ENCODE measurements around the gene MAFG. TPM values are rescaled to one million over a fixed set of nuclear protein-coding genes. Genes with fewer than 3 reads are reported as not detected.
A peak's percentile ranks its signal among the peaks of the same experiment; 100 is the strongest.

Gene MAFG
- total RNA-seq, 5 donors from 2014 or later (not counting 1 experiment from before 2014, with no cell fraction given): 10.6 to 24.8 (median 18.8) TPM

- peaks cover 17 to 39% of the 10 kb centered on the region in 2 donors for H3K36me3 ChIP-seq (ENCODE audit: control insufficient read depth in 2 of 2, extremely low read depth in 1 of 2, insufficient read depth in 1 of 2, low read length in 1 of 2)
- H3K9me3 ChIP-seq: no peaks in the 10 kb centered on the region
- Mint-ChIP-seq H3K4me3 (peak overlapping the region; percentile 7 to 57 (median 9)), H3K9me3 (no peaks in the 10 kb centered on the region), H3K36me3 (peaks cover 20% of the 10 kb centered on the region), H3K27me3 (peaks cover 8 to 14% of the 10 kb centered on the region in 2 donors), H3K27ac (no peak overlapping the region), H3K4me1 (peaks cover 6 to 8% (median 6%) of the 10 kb centered on the region in 3 donors)
- peaks cover 0 to 18% of the 10 kb centered on the region in 2 experiments for H3K4me1 ChIP-seq (ENCODE audit: control insufficient read depth in 1 of 2, extremely low read depth in 1 of 2, insufficient read depth in 2 of 2, low read length in 2 of 2)
- ATAC-seq (replicated peaks in 1 of 4) (peak in 3 of 4 experiments; percentile 4 to 32 (median 4)), DNase-seq (no peak)
- peaks cover 0 to 23% of the 10 kb centered on the region in 2 experiments for H3K27me3 ChIP-seq (replicated peaks in 1 of 2; ENCODE audit: control insufficient read depth in 2 of 2, extremely low read depth in 1 of 2, insufficient read depth in 2 of 2, low read length in 1 of 2)
- peak overlapping the region in 1 of 2 donors; percentile 3 for H3K4me3 ChIP-seq (ENCODE audit: control insufficient read depth in 1 of 2, extremely low read depth in 1 of 2, low read length in 1 of 2)
- ChIA-PET POLR2A (no interaction called here), CTCF (no interaction called here)
- 34% methylated on average over 13 of the region's 21 CpGs for WGBS (ENCODE audit: insufficient coverage)
- no peak overlapping the region for H3K27ac ChIP-seq (ENCODE audit: low read length)
These were observed 26.1 kb downstream of the MAFG start for GRCh38 chr17:81901167-81902022.

GRCh38 chr17:81900181-81900820 lies 27.2 kb downstream of the MAFG start:
- Mint-ChIP-seq H3K9me3 (no peaks in the 10 kb centered on the region), H3K4me3 (peak overlapping the region in 1 of 3 donors; percentile 57), H3K27ac (no peak overlapping the region), H3K27me3 (peaks cover 8 to 14% of the 10 kb centered on the region in 2 donors), H3K36me3 (peaks cover 24% of the 10 kb centered on the region), H3K4me1 (peaks cover 6 to 8% (median 6%) of the 10 kb centered on the region in 3 donors)
- Histone ChIP-seq H3K36me3 (ENCODE audit: control insufficient read depth in 2 of 2, extremely low read depth in 1 of 2, insufficient read depth in 1 of 2, low read length in 1 of 2) (peaks cover 10 to 40% of the 10 kb centered on the region in 2 donors), H3K27me3 (replicated peaks in 1 of 2; ENCODE audit: control insufficient read depth in 2 of 2, extremely low read depth in 1 of 2, insufficient read depth in 2 of 2, low read length in 1 of 2) (peaks cover 0 to 23% of the 10 kb centered on the region in 2 experiments), H3K4me1 (ENCODE audit: control insufficient read depth in 1 of 2, extremely low read depth in 1 of 2, insufficient read depth in 2 of 2, low read length in 2 of 2) (peaks cover 0 to 18% of the 10 kb centered on the region in 2 experiments), H3K4me3 (ENCODE audit: control insufficient read depth in 1 of 2, extremely low read depth in 1 of 2, low read length in 1 of 2) (no peak overlapping the region), H3K9me3 (no peaks in the 10 kb centered on the region), H3K27ac (ENCODE audit: low read length) (no peak overlapping the region)
- DNase-seq (no peak), ATAC-seq (replicated peaks in 1 of 4) (no peak)
- ChIA-PET POLR2A (no interaction called here), CTCF (no interaction called here)
- 88% methylated on average over 14 of the region's 18 CpGs for WGBS (ENCODE audit: insufficient coverage)

- no peaks in the 10 kb centered on the region for H3K9me3 Mint-ChIP-seq
- ChIA-PET CTCF (no interaction called here), POLR2A (no interaction called here)
- DNase-seq: no peak
- H3K36me3 ChIP-seq (ENCODE audit: control insufficient read depth in 2 of 2, extremely low read depth in 1 of 2, insufficient read depth in 1 of 2, low read length in 1 of 2): peaks cover 9 to 37% of the 10 kb centered on the region in 2 donors
- peaks cover 0 to 18% of the 10 kb centered on the region in 2 experiments for H3K4me1 ChIP-seq (ENCODE audit: control insufficient read depth in 1 of 2, extremely low read depth in 1 of 2, insufficient read depth in 2 of 2, low read length in 2 of 2)
- H3K4me3 Mint-ChIP-seq: no peak overlapping the region
- peaks cover 26% of the 10 kb centered on the region for H3K36me3 Mint-ChIP-seq
- 98% methylated on average over 19 of the region's 22 CpGs for WGBS (ENCODE audit: insufficient coverage)
- no peak overlapping the region for H3K4me3 ChIP-seq (ENCODE audit: control insufficient read depth in 1 of 2, extremely low read depth in 1 of 2, low read length in 1 of 2)
- no peaks in the 10 kb centered on the region for H3K9me3 ChIP-seq
- no peak overlapping the region for H3K27ac ChIP-seq (ENCODE audit: low read length)
- peaks cover 0 to 23% of the 10 kb centered on the region in 2 experiments for H3K27me3 ChIP-seq (replicated peaks in 1 of 2; ENCODE audit: control insufficient read depth in 2 of 2, extremely low read depth in 1 of 2, insufficient read depth in 2 of 2, low read length in 1 of 2)
- no peak for ATAC-seq (replicated peaks in 1 of 4)
- H3K27ac Mint-ChIP-seq: no peak overlapping the region
- peaks cover 6 to 8% (median 6%) of the 10 kb centered on the region in 3 donors for H3K4me1 Mint-ChIP-seq
- peaks cover 8 to 14% of the 10 kb centered on the region in 2 donors for H3K27me3 Mint-ChIP-seq
These were observed 27.9 kb downstream of the MAFG start for GRCh38 chr17:81899514-81900166.

- Histone ChIP-seq H3K4me3 (ENCODE audit: control insufficient read depth in 1 of 2, extremely low read depth in 1 of 2, low read length in 1 of 2) (no peak overlapping the region), H3K4me1 (ENCODE audit: control insufficient read depth in 1 of 2, extremely low read depth in 1 of 2, insufficient read depth in 2 of 2, low read length in 2 of 2) (peaks cover 0 to 18% of the 10 kb centered on the region in 2 experiments), H3K9me3 (no peaks in the 10 kb centered on the region), H3K27ac (ENCODE audit: low read length) (no peak overlapping the region), H3K27me3 (replicated peaks in 1 of 2; ENCODE audit: control insufficient read depth in 2 of 2, extremely low read depth in 1 of 2, insufficient read depth in 2 of 2, low read length in 1 of 2) (peaks cover 0 to 23% of the 10 kb centered on the region in 2 experiments), H3K36me3 (ENCODE audit: control insufficient read depth in 2 of 2, extremely low read depth in 1 of 2, insufficient read depth in 1 of 2, low read length in 1 of 2) (peaks cover 9 to 35% of the 10 kb centered on the region in 2 donors)
- Mint-ChIP-seq H3K9me3 (no peaks in the 10 kb centered on the region), H3K27me3 (peaks cover 8 to 14% of the 10 kb centered on the region in 2 donors), H3K4me3 (no peak overlapping the region), H3K4me1 (peaks cover 6 to 8% (median 6%) of the 10 kb centered on the region in 3 donors), H3K36me3 (peaks cover 26% of the 10 kb centered on the region), H3K27ac (no peak overlapping the region)
- POLR2A ChIA-PET: no interaction called here
- CTCF ChIA-PET: no interaction called here
- ATAC-seq (replicated peaks in 1 of 4) (no peak), DNase-seq (no peak)
- WGBS (ENCODE audit: insufficient coverage): 95% methylated on average over 9 of the region's 9 CpGs
These were observed 28.6 kb downstream of the MAFG start for GRCh38 chr17:81898885-81899284.

DNA sequence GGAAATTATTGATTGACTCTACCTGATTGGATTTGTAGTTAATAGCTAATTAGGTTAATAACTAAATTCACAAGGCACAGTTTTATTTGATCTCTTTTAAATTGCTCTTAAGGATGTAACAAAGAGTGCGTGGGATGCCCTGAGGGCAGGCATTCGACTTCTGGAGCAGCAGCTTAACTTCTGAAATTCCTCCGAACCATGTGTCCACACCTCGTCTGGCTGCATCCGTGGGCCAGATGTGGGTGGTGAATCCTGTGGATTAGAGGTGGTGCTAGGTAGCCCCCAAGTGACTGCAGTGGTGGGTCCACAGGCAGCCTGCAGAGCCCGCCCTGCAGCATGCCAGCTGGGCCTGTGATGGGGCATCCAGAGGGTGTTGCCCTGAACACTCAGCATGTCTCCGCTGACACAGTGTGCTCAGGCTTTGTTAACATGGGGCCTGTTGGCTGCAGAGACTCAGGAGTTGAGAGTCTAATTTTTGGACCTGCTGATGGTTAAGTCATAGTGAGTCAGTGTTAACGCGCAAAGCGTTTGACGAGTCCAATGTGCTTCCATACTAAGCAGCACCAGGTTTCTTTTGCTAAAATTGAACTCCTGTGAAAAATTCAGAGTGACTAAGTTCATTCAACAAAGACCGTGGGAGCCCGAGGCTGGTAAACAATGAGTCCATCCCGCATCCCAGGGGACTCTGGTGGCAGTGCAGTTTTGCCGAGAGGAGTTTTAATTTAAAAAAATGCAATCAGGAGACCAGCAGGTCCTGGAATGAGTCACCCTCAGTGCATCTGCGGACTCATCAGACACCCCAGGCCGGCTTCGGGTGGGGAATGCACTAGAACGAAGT lies 29.3 kb downstream of the MAFG start:
- Mint-ChIP-seq H3K4me1 (peaks cover 6 to 8% (median 8%) of the 10 kb centered on the region in 3 donors), H3K27me3 (peaks cover 8 to 14% of the 10 kb centered on the region in 2 donors), H3K27ac (no peak overlapping the region), H3K36me3 (peaks cover 26% of the 10 kb centered on the region), H3K4me3 (no peak overlapping the region), H3K9me3 (no peaks in the 10 kb centered on the region)
- no peaks in the 10 kb centered on the region for H3K9me3 ChIP-seq
- peaks cover 9 to 35% of the 10 kb centered on the region in 2 donors for H3K36me3 ChIP-seq (ENCODE audit: control insufficient read depth in 2 of 2, extremely low read depth in 1 of 2, insufficient read depth in 1 of 2, low read length in 1 of 2)
- WGBS (ENCODE audit: insufficient coverage): 94% methylated on average over 19 of the region's 19 CpGs
- no peak overlapping the region for H3K27ac ChIP-seq (ENCODE audit: low read length)
- POLR2A ChIA-PET: no interaction called here
- peaks cover 0 to 20% of the 10 kb centered on the region in 2 experiments for H3K27me3 ChIP-seq (replicated peaks in 1 of 2; ENCODE audit: control insufficient read depth in 2 of 2, extremely low read depth in 1 of 2, insufficient read depth in 2 of 2, low read length in 1 of 2)
- CTCF ChIA-PET: interaction anchor here in 1 of 2 donors (1.1 kb wide), 1 partner anchor 125 kb away, joined by 4 read pairs; the partner anchor contains the start of genes CENPX and LRRC45
- no peak for ATAC-seq (replicated peaks in 1 of 4)
- DNase-seq: no peak
- H3K4me1 ChIP-seq (ENCODE audit: control insufficient read depth in 1 of 2, extremely low read depth in 1 of 2, insufficient read depth in 2 of 2, low read length in 2 of 2): peaks cover 0 to 18% of the 10 kb centered on the region in 2 experiments
- no peak overlapping the region for H3K4me3 ChIP-seq (ENCODE audit: control insufficient read depth in 1 of 2, extremely low read depth in 1 of 2, low read length in 1 of 2)

All from T-cell (primary cell).